H1 (cell line): Measurements from ENCODE around the gene DLG1. TPM values are rescaled to one million over a fixed set of nuclear protein-coding genes. Genes with fewer than 3 reads are reported as not detected.

ENCODE experiments used
- CTCF ChIA-PET: fragments of 300-600 bp; sonication (Branson Sonifier 250); formaldehyde crosslinking; loops from one replicate; lab custom pipeline; 2021; ENCODE audit not compliant: partially characterized antibody; lab: Charles Lee
- POLR2A ChIA-PET: fragments of 300-600 bp; sonication (Branson Sonifier 250); formaldehyde crosslinking; loops from one replicate; lab custom pipeline; 2021; ENCODE audit warnings: inconsistent platforms; ENCODE audit not compliant: partially characterized antibody; lab: Charles Lee
- DNase-seq, 2 experiments: peaks; one replicate each; pipeline versions ENCODE4 v3.0.0 to v3.0.0-alpha.2; 2010 to 2022; ENCODE audit warnings: low spot score in 2 of 2, low read depth in 1 of 2, mixed read lengths in 1 of 2
- FAIRE-seq: peaks from 2 replicates; lab custom pipeline; 2011; peaks lifted over from hg19 to GRCh38; lab: Jason Lieb, UNC
- H2AFZ ChIP-seq: 2 replicates; pipeline ENCODE4 v1.8.1; 2012; ENCODE audit warnings: low read length, inconsistent platforms
- H2AK5ac ChIP-seq: 2 replicates; pipeline ENCODE4 v1.6.1; 2013; ENCODE audit warnings: low read depth, low read length
- H2BK120ac ChIP-seq: replicated peaks from 2 replicates; pipeline ENCODE3; 2013; ENCODE audit warnings: low read depth, low read length, inconsistent platforms
- H2BK12ac ChIP-seq: 2 replicates; pipeline ENCODE4 v1.6.1; 2013; ENCODE audit warnings: low read depth, low read length
- H2BK15ac ChIP-seq: 2 replicates; pipeline ENCODE4 v1.6.1; 2013; ENCODE audit warnings: low read length
- H2BK20ac ChIP-seq: 2 replicates; pipeline ENCODE4 v1.6.1; 2013; ENCODE audit warnings: low read length
- H2BK5ac ChIP-seq: 2 replicates; pipeline ENCODE4 v1.6.1; 2013; ENCODE audit warnings: low read depth, low read length
- H3K14ac ChIP-seq: 2 replicates; pipeline ENCODE4 v1.6.1; 2013; ENCODE audit warnings: inconsistent platforms; ENCODE audit not compliant: insufficient read length
- H3K18ac ChIP-seq: 2 replicates; pipeline ENCODE4 v1.6.1; 2013; ENCODE audit warnings: low read length; ENCODE audit errors: extremely low read depth
- H3K23ac ChIP-seq: 2 replicates; pipeline ENCODE4 v1.6.1; 2013; ENCODE audit warnings: inconsistent platforms; ENCODE audit not compliant: insufficient read length
- H3K23me2 ChIP-seq: 2 replicates; pipeline ENCODE4 v1.6.1; 2013; ENCODE audit warnings: low read depth, low read length
- H3K27ac ChIP-seq: 2 replicates; pipeline ENCODE4 v1.6.1; 2011; ENCODE audit warnings: low read depth, low read length, inconsistent platforms
- H3K27me3 ChIP-seq, 4 experiments: replicated peaks in 1 of 4; 1 replicate in 1 of 4; 2 replicates in 3 of 4; pipeline versions ENCODE4 v1.6.1 to v1.8.1; 2011 to 2013; ENCODE audit warnings: low read length in 3 of 4, mild to moderate bottlenecking in 3 of 4, inconsistent platforms in 2 of 4, mixed read lengths in 2 of 4, moderate library complexity in 1 of 4; ENCODE audit not compliant: control insufficient read depth in 3 of 4, insufficient read depth in 3 of 4; ENCODE audit errors: extremely low read depth in 1 of 4
- H3K36me3 ChIP-seq, 4 experiments: 2 replicates each; pipeline versions ENCODE4 v1.6.1 to v1.8.1; 2011 to 2013; ENCODE audit warnings: mild to moderate bottlenecking in 4 of 4, low read length in 3 of 4, moderate library complexity in 2 of 4, control low read depth in 1 of 4, inconsistent platforms in 1 of 4; ENCODE audit not compliant: insufficient read depth in 4 of 4, control insufficient read depth in 2 of 4
- H3K4ac ChIP-seq: replicated peaks from 2 replicates; pipeline ENCODE3; 2013; ENCODE audit warnings: low read length, low read depth, mixed read lengths, inconsistent platforms; ENCODE audit not compliant: insufficient read length
- H3K4me1 ChIP-seq, 4 experiments: replicated peaks in 1 of 4; 1 replicate in 1 of 4; 2 replicates in 3 of 4; pipeline versions ENCODE4 v1.6.1 to v1.8.1; 2011 to 2013; ENCODE audit warnings: low read length in 3 of 4, inconsistent platforms in 2 of 4, mixed read lengths in 1 of 4; ENCODE audit not compliant: insufficient read depth in 4 of 4, control insufficient read depth in 3 of 4
- H3K4me2 ChIP-seq, 2 experiments: 2 replicates each; pipeline versions ENCODE4 v1.6.1 to v1.8.1; 2011 to 2013; ENCODE audit warnings: low read depth in 2 of 2, low read length in 2 of 2, control low read depth in 1 of 2, inconsistent platforms in 1 of 2, mild to moderate bottlenecking in 1 of 2; ENCODE audit not compliant: insufficient read depth in 1 of 2
- H3K4me3 ChIP-seq, 4 experiments: fragments of 200-600, 300-600 bp in 1 of 4; sonication (generic), shearing (Covaris generic), sonication (Bioruptor Twin) in 1 of 4; 2 replicates each; pipeline versions ENCODE4 v1.5.1 to v1.8.1; 2011 to 2016; ENCODE audit warnings: low read length in 4 of 4, low read depth in 3 of 4, control low read depth in 2 of 4, inconsistent platforms in 2 of 4, mild to moderate bottlenecking in 2 of 4, mixed read lengths in 1 of 4, moderate library complexity in 1 of 4; ENCODE audit not compliant: insufficient read depth in 2 of 4; ENCODE audit errors: extremely low read depth in 1 of 4
- H3K56ac ChIP-seq: replicated peaks from 2 replicates; pipeline ENCODE3; 2013; ENCODE audit warnings: low read depth, mild to moderate bottlenecking, mixed read lengths, low read length, inconsistent platforms; ENCODE audit not compliant: insufficient read length
- H3K79me1 ChIP-seq: 2 replicates; pipeline ENCODE4 v1.6.1; 2013; ENCODE audit warnings: low read depth, low read length, control low read depth
- H3K79me2 ChIP-seq, 2 experiments: 2 replicates each; pipeline versions ENCODE4 v1.6.1 to v1.8.1; 2012 to 2013; ENCODE audit warnings: low read length in 2 of 2, mild to moderate bottlenecking in 2 of 2, inconsistent platforms in 1 of 2; ENCODE audit not compliant: insufficient read depth in 2 of 2, control insufficient read depth in 1 of 2
- H3K9ac ChIP-seq, 4 experiments: replicated peaks in 1 of 4; 1 replicate in 1 of 4; 2 replicates in 3 of 4; pipeline versions ENCODE4 v1.6.1 to v1.8.1; 2011 to 2013; ENCODE audit warnings: low read depth in 3 of 4, low read length in 3 of 4, control low read depth in 2 of 4, mild to moderate bottlenecking in 2 of 4, moderate library complexity in 2 of 4, inconsistent platforms in 1 of 4; ENCODE audit errors: extremely low read depth in 1 of 4
- H3K9me3 ChIP-seq, 2 experiments: 2 replicates each; pipeline versions ENCODE4 v1.6.1 to v1.8.1; 2012 to 2013; ENCODE audit warnings: mild to moderate bottlenecking in 2 of 2, moderate library complexity in 2 of 2, control low read depth in 1 of 2, inconsistent platforms in 1 of 2, low read depth in 1 of 2, low read length in 1 of 2, mixed read lengths in 1 of 2; ENCODE audit not compliant: insufficient read depth in 2 of 2
- H4K20me1 ChIP-seq, 2 experiments: replicated peaks in 1 of 2; 2 replicates each; pipeline versions ENCODE3 to v1.8.1; 2011 to 2013; ENCODE audit warnings: inconsistent platforms in 2 of 2, low read length in 2 of 2, mild to moderate bottlenecking in 1 of 2; ENCODE audit not compliant: insufficient read depth in 2 of 2, control insufficient read depth in 1 of 2
- H4K5ac ChIP-seq: 2 replicates; pipeline ENCODE4 v1.6.1; 2013; ENCODE audit warnings: low read length, low read depth, mixed read lengths, inconsistent platforms; ENCODE audit not compliant: insufficient read length
- H4K8ac ChIP-seq: 2 replicates; pipeline ENCODE4 v1.8.0; 2013; ENCODE audit warnings: mild to moderate bottlenecking, moderate library complexity, low read length, inconsistent platforms; ENCODE audit not compliant: insufficient read depth; ENCODE audit errors: extremely low read depth
- H4K91ac ChIP-seq: replicated peaks from 2 replicates; pipeline ENCODE3; 2013; ENCODE audit warnings: low read length, mixed read lengths, inconsistent platforms; ENCODE audit not compliant: insufficient read length
- CBX5 ChIP-seq: fragments of 300-800, 300-1000 bp; sonication (generic); IDR thresholded peaks from 2 replicates; pipeline ENCODE4 v1.7.1; 2016; ENCODE audit warnings: antibody characterized with exemption, low read length, low read depth
- CTBP2 ChIP-seq: IDR thresholded peaks from 2 replicates; pipeline ENCODE4 v1.7.0; 2011; ENCODE audit warnings: borderline replicate concordance, mild to moderate bottlenecking, moderate library complexity, mixed read lengths, low read length; ENCODE audit not compliant: insufficient read depth, insufficient read length
- JUN ChIP-seq: IDR thresholded peaks from 2 replicates; pipeline ENCODE4 v1.6.1; 2011; ENCODE audit warnings: low read depth, mild to moderate bottlenecking, improper control_type of control experiment, low read length
- KDM1A ChIP-seq: fragments of 200-600, 300-600 bp; sonication (generic); IDR thresholded peaks from 2 replicates; pipeline ENCODE4 v1.7.1; 2016; ENCODE audit warnings: mild to moderate bottlenecking, low read length, borderline replicate concordance
- KDM5A ChIP-seq: fragments of 200-600 bp; IDR thresholded peaks from 2 replicates; pipeline ENCODE4 v1.7.1; 2012; ENCODE audit warnings: mild to moderate bottlenecking, low read length, inconsistent platforms, mixed read lengths
- NRF1 ChIP-seq: IDR thresholded peaks from 2 replicates; pipeline ENCODE4 v1.6.1; 2011; ENCODE audit warnings: mild to moderate bottlenecking, low read depth, low read length, improper control_type of control experiment
- POLR2A ChIP-seq, 2 experiments: IDR thresholded peaks; 1 replicate in 1 of 2; 2 replicates in 1 of 2; pipeline ENCODE4 v1.6.1; 2011; ENCODE audit warnings: low read depth in 2 of 2, low read length in 2 of 2, mild to moderate bottlenecking in 2 of 2; ENCODE audit errors: control extremely low read depth in 1 of 2
- RFX5 ChIP-seq: IDR thresholded peaks from 2 replicates; pipeline ENCODE4 v1.6.1; 2011; ENCODE audit warnings: low read depth, low read length, improper control_type of control experiment, borderline replicate concordance
- SAP30 ChIP-seq: fragments of 300-600 bp; sonication (generic); IDR thresholded peaks from 2 replicates; pipeline ENCODE4 v1.7.1; 2012; ENCODE audit warnings: low read length, moderate library complexity, mild to moderate bottlenecking, inconsistent platforms; ENCODE audit not compliant: insufficient read depth, insufficient replicate concordance
- SP2 ChIP-seq: IDR thresholded peaks from 2 replicates; pipeline ENCODE4 v1.6.1; 2012; ENCODE audit warnings: mild to moderate bottlenecking, low read length, inconsistent platforms
- SP4 ChIP-seq: IDR thresholded peaks from 2 replicates; pipeline ENCODE4 v1.6.1; 2012; ENCODE audit warnings: low read length, inconsistent platforms
- TAF1 ChIP-seq: IDR thresholded peaks from 2 replicates; pipeline ENCODE4 v1.6.1; 2011; ENCODE audit warnings: mild to moderate bottlenecking, low read depth, low read length
- YY1 ChIP-seq: IDR thresholded peaks from 2 replicates; pipeline ENCODE4 v1.6.1; 2011; ENCODE audit warnings: low read depth, mild to moderate bottlenecking, low read length
- ZNF274 ChIP-seq: IDR thresholded peaks from 2 replicates; pipeline ENCODE4 v1.7.0; 2012; ENCODE audit warnings: low read length, borderline replicate concordance; ENCODE audit errors: extremely low read depth
- WGBS, 2 experiments: shearing (Covaris generic) in 1 of 2; methylation state at CpG; one replicate each; pipeline versions ENCODE4 v1.1.6 to v1.1.7; 2013 to 2015; ENCODE audit warnings: low lambda C conversion rate in 2 of 2, mixed read lengths in 2 of 2, inconsistent platforms in 1 of 2, low coverage in 1 of 2, missing lambda C conversion rate in 1 of 2; ENCODE audit not compliant: insufficient replicate concordance in 2 of 2, insufficient coverage in 1 of 2, insufficient read length in 1 of 2; ENCODE audit errors: extremely low coverage in 1 of 2, missing lambda C conversion rate in 1 of 2; 5-methylcytosine and 5-hydroxymethylcytosine counted together
- polyA plus RNA-seq, 7 experiments: library from polyadenylated mRNA; depleted of rRNA in 3 of 7; stranded (reverse) in 5 of 7; unstranded in 2 of 7; fragments of >200 nt in 5 of 7; fragments of 200-250 nt in 2 of 7; gene quantifications; 1 replicate in 5 of 7; 2 replicates in 1 of 7; 4 replicates in 1 of 7; pipeline versions ENCODE4 v1.2.1 to v1.2.3, GENCODE V29; 2011 to 2013; ENCODE audit warnings: missing spikeins in 2 of 7, mixed read lengths in 2 of 7
- total RNA-seq: library from RNA; stranded (reverse); fragmentation: NEBNext Ultra II Directional; extraction: Animal tissue kit (Norgen Biotek cat#: 25700); gene quantifications from 2 replicates; pipeline ENCODE4 v1.2.1, GENCODE V29; 2021

DLG1 gene
- total and polyA plus RNA-seq, 2 of the 8 experiments (the other 6 are each of a cell fraction or from before 2014, with no cell fraction given) = 13.4 to 78.8 TPM

DNA sequence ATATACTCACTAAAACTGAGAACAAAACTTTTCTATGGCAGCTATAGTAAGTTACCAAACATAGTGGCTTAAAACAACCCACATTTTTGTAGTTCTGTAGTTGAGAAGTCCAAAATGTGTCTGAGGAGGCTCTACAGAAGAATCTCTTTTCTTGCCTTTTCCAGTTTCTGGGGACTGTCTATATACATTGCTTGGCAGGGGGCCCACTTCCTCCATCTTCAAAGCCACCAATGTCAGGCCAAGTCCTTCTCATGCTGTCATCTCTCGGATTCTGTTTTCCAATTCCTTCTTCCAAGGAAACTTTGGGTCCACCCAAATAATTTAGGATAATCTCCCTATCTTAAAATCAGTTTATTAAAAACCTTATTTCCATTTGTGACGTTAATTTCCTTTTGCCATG, 92.7 kb downstream of the DLG1 start:
- Histone ChIP-seq H2BK5ac (no peak overlapping the region), H4K20me1 (peaks cover 6 to 10% of the 10 kb centered on the region in 2 experiments), H3K14ac (no peak overlapping the region), H3K36me3 (no peaks in the 10 kb centered on the region), H3K18ac (no peak overlapping the region), H2AFZ (no peak overlapping the region), H4K5ac (no peak overlapping the region), H3K23me2 (no peaks in the 10 kb centered on the region), H2BK12ac (no peak overlapping the region), H3K79me2 (peaks cover 0 to 88% of the 10 kb centered on the region in 2 experiments; a peak in 2 of 4 replicates), H2BK15ac (no peak overlapping the region), H3K23ac (no peak overlapping the region), H2BK120ac (no peak overlapping the region), H3K4me3 (no peak overlapping the region), H3K4me1 (peaks cover 0 to 21% (median 13%) of the 10 kb centered on the region in 4 experiments; a peak in 5 of 7 replicates), H3K27ac (no peak overlapping the region), H3K9ac (no peak overlapping the region), H3K4me2 (no peak overlapping the region), H3K56ac (no peak overlapping the region), H3K27me3 (no peaks in the 10 kb centered on the region), H3K9me3 (no peaks in the 10 kb centered on the region), H3K4ac (no peak overlapping the region), H2AK5ac (no peak overlapping the region), H2BK20ac (no peak overlapping the region), H4K8ac (no peak overlapping the region), H3K79me1 (no peaks in the 10 kb centered on the region), H4K91ac (no peak overlapping the region)
- CTCF ChIA-PET = interaction anchor here (1.0 kb wide), 1 partner anchor 17 kb away, joined by 5 read pairs; no protein-coding TSS in a partner anchor
- POLR2A ChIA-PET = no interaction called here
- FAIRE-seq (no peak), DNase-seq (no peak)
- TF ChIP-seq ZNF274 (no peak), KDM5A (no peak), JUN (no peak), POLR2A (IDR thresholded peaks at IDR 0.05; ENCODE audit: control extremely low read depth in 1 of 2, low read depth in 2 of 2, low read length in 2 of 2) (no peak), SAP30 (no peak), SP2 (no peak), TAF1 (no peak), CBX5 (no peak), YY1 (no peak), CTBP2 (no peak), NRF1 (no peak), KDM1A (no peak), RFX5 (no peak), SP4 (no peak)
- 91% methylated on average over 2 of the region's 2 CpGs; no CpG with 5 or more reads in 1 of the 2 experiments for WGBS, 2 experiments
